Measurements from ENCODE around the gene ANK3. TPM values are rescaled to one million over a fixed set of nuclear protein-coding genes. Genes with fewer than 3 reads are reported as not detected.
A peak's percentile ranks its signal among the peaks of the same experiment; 100 is the strongest.

The ANK3 gene
- total RNA-seq, 1 experiment from 2014 or later, result 69.6 TPM

DNA sequence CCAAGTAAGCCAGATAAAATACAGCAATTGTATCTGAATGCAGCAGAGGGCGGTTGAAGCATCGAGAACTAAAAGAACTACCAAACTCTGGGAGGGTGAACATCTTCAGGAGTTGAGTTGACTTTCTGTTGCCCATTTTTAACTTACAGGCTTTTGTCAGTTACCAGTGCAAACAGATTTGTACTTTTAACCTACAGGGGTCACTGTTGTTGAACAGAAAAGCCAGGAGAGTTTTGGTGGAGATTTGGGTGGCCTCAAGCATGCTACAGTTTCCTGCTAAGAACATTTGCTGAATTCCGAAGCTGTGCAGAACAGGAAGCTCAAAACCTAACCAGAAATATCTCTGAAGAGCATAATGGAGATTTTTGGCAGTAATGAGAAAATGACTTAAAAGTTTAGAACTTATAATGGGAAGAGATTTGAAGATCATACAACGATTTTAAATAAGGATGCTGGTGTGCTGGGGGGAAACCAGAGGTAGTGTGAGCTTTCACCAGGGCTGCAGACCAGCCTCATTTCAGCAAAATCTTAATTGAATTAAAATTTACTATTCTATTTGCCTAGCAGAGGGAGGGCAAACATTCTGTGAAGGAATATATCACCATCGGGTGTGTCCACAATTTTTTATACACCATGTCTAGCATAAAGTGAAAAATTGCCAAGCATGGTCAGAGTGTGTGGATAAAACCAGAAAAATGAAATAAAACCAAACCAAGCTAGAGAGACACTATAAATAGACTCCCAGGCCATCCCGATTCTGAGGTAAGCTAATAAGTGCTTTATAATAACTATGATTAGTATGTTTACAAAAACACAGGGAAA lies 274.7 kb downstream of the ANK3 start:
- no peak overlapping the region for H3K4me3 Mint-ChIP-seq
- H3K27me3 Mint-ChIP-seq (ENCODE audit: low read depth), result no peaks in the 10 kb centered on the region
- H3K27ac Mint-ChIP-seq, result no peak overlapping the region
- ATAC-seq (peak; percentile 90), DNase-seq (ENCODE audit: low spot score) (no peak)
- H3K4me1 Mint-ChIP-seq, result no peaks in the 10 kb centered on the region
- POLR2A ChIA-PET, result no interaction called here
- H3K9me3 Mint-ChIP-seq, result no peaks in the 10 kb centered on the region
- TF ChIP-seq CBFB (CRISPR knock-in tag; IDR thresholded peaks at IDR 0.05; ENCODE audit: low read depth) (no peak), CTCF (IDR thresholded peaks at IDR 0.05) (peak; percentile 39; the same call in 1 of the 2 replicates)
- no peaks in the 10 kb centered on the region for H3K36me3 Mint-ChIP-seq
- CTCF ChIA-PET, result interaction anchor here (0.6 to 1.9 kb wide), 29 partner anchors 9 to 492 kb away, joined by 3 to 47 read pairs (median 4); no protein-coding TSS in a partner anchor

DNA sequence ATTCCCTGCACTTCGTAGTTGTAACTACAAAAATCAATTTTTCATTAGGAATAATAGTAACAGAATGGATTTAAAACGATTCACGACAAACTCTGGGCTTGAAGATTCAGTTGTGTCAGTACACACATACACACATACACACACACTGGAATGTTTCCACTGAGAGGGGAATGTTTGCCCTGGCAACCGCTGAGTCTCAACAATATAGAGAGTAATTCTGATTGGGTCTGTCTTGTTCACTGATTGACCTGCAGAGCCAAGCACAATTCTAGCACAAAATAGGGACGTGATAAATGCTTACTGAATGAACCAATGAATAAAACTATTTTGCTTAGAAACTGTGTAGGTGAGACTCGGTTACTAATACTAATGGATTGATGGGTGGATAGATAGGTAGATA lies 278.9 kb downstream of the ANK3 start:
- no peak overlapping the region for H3K4me3 Mint-ChIP-seq

More for the DNA sequence above, 278.9 kb downstream of the ANK3 start:
- no peaks in the 10 kb centered on the region for H3K27me3 Mint-ChIP-seq (ENCODE audit: low read depth)
- no peaks in the 10 kb centered on the region for H3K9me3 Mint-ChIP-seq
- TF ChIP-seq TEAD4 (CRISPR knock-in tag; IDR thresholded peaks at IDR 0.05) (no peak), ELF4 (CRISPR knock-in tag; IDR thresholded peaks at IDR 0.05; ENCODE audit: low read depth) (no peak), ZNF317 (CRISPR knock-in tag; IDR thresholded peaks at IDR 0.05; ENCODE audit: borderline replicate concordance, low read depth) (no peak), FOXK1 (CRISPR knock-in tag; IDR thresholded peaks at IDR 0.05) (no peak), GTF2I (CRISPR knock-in tag; conservative IDR thresholded peaks at IDR 0.05) (no peak), CBFB (CRISPR knock-in tag; IDR thresholded peaks at IDR 0.05; ENCODE audit: low read depth) (no peak), NFATC4 (CRISPR knock-in tag; IDR thresholded peaks at IDR 0.05) (no peak), FOXJ3 (CRISPR knock-in tag; IDR thresholded peaks at IDR 0.05; ENCODE audit: borderline replicate concordance) (no peak), ZBTB21 (CRISPR knock-in tag; IDR thresholded peaks at IDR 0.05; ENCODE audit: borderline replicate concordance) (no peak), ZNF138 (CRISPR knock-in tag; conservative IDR thresholded peaks at IDR 0.05) (no peak), ZNF532 (CRISPR knock-in tag; IDR thresholded peaks at IDR 0.05; ENCODE audit: borderline replicate concordance) (no peak)
- TF ChIP-seq, protein P1, sequence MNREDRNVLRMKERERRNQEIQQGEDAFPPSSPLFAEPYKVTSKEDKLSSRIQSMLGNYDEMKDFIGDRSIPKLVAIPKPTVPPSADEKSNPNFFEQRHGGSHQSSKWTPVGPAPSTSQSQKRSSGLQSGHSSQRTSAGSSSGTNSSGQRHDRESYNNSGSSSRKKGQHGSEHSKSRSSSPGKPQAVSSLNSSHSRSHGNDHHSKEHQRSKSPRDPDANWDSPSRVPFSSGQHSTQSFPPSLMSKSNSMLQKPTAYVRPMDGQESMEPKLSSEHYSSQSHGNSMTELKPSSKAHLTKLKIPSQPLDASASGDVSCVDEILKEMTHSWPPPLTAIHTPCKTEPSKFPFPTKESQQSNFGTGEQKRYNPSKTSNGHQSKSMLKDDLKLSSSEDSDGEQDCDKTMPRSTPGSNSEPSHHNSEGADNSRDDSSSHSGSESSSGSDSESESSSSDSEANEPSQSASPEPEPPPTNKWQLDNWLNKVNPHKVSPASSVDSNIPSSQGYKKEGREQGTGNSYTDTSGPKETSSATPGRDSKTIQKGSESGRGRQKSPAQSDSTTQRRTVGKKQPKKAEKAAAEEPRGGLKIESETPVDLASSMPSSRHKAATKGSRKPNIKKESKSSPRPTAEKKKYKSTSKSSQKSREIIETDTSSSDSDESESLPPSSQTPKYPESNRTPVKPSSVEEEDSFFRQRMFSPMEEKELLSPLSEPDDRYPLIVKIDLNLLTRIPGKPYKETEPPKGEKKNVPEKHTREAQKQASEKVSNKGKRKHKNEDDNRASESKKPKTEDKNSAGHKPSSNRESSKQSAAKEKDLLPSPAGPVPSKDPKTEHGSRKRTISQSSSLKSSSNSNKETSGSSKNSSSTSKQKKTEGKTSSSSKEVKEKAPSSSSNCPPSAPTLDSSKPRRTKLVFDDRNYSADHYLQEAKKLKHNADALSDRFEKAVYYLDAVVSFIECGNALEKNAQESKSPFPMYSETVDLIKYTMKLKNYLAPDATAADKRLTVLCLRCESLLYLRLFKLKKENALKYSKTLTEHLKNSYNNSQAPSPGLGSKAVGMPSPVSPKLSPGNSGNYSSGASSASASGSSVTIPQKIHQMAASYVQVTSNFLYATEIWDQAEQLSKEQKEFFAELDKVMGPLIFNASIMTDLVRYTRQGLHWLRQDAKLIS (CRISPR knock-in tag; IDR thresholded peaks at IDR 0.05; ENCODE audit: borderline replicate concordance), result no peak
- ATAC-seq (no peak), DNase-seq (ENCODE audit: low spot score) (no peak)
- ChIA-PET CTCF (no interaction called here), POLR2A (no interaction called here)
- H3K27ac Mint-ChIP-seq, result no peak overlapping the region
- H3K36me3 Mint-ChIP-seq, result no peaks in the 10 kb centered on the region
- no peaks in the 10 kb centered on the region for H3K4me1 Mint-ChIP-seq

Data from WTC11 (cell line).